ENCODE results near the gene SUFU.

- TF ChIP-seq CTCF (conservative IDR thresholded peaks at IDR 0.05; ENCODE audit: low read depth, low read length): no peak
- TF ChIP-seq EZH2 (IDR thresholded peaks at IDR 0.05; ENCODE audit: low read length, unreplicated experiment): no peak
- TF ChIP-seq EZH2phosphoT487 (IDR thresholded peaks at IDR 0.05; ENCODE audit: borderline replicate concordance, low read length): no peak
These were observed 41.2 kb upstream of the SUFU start for GRCh38 chr10:102462512-102463054.
